A673 (cell line): ENCODE data around the gene RPRD1B. TPM values are rescaled to one million over a fixed set of nuclear protein-coding genes. Genes with fewer than 3 reads are reported as not detected.
A peak's percentile ranks its signal among the peaks of the same experiment; 100 is the strongest.

Experiments
- BruUV-seq: library from RNA; stranded (reverse); fragments of 400-500 nt; replicated peaks from 2 replicates; lab custom pipeline; 2021; lab: Mats Ljungman, UMichigan
- CTCF ChIA-PET: fragments of 300-600 bp; sonication (Branson Sonifier 250); formaldehyde crosslinking; loops from one replicate; lab custom pipeline; 2022; ENCODE audit warnings: antibody characterized with exemption; lab: Charles Lee
- POLR2A ChIA-PET: fragments of 300-600 bp; sonication (Branson Sonifier 250); formaldehyde crosslinking; loops from one replicate; lab custom pipeline; 2022; ENCODE audit warnings: antibody characterized with exemption; ENCODE audit not compliant: low non-redundant PET; lab: Charles Lee
- DNase-seq: peaks from one replicate; pipeline ENCODE4 v3.0.0-alpha.2; 2015; ENCODE audit warnings: low spot score
- H3K27ac ChIP-seq: fragments of 200-600 bp; sonication (generic); 2 replicates; pipeline ENCODE4 v1.5.1; 2016; ENCODE audit warnings: mixed run types, low read depth, mild to moderate bottlenecking, mixed read lengths, antibody characterized with exemption, low read length; ENCODE audit not compliant: poor library complexity, severe bottlenecking
- H3K27me3 ChIP-seq: fragments of 200-600 bp; sonication (generic); replicated peaks from 2 replicates; pipeline ENCODE4 v1.6.1; 2017; ENCODE audit warnings: mixed run types, low read depth, mild to moderate bottlenecking, mixed read lengths, antibody characterized with exemption, low read length; ENCODE audit not compliant: insufficient read depth, poor library complexity
- H3K36me3 ChIP-seq: fragments of 200-600 bp; sonication (generic); 2 replicates; pipeline ENCODE4 v1.6.1; 2016; ENCODE audit warnings: mixed run types, mild to moderate bottlenecking, mixed read lengths, antibody characterized with exemption, low read length; ENCODE audit not compliant: insufficient read depth, poor library complexity, severe bottlenecking
- H3K4me1 ChIP-seq: fragments of 200-600 bp; sonication (generic); 2 replicates; pipeline ENCODE4 v1.6.1; 2017; ENCODE audit warnings: mixed run types, mild to moderate bottlenecking, mixed read lengths, antibody characterized with exemption, low read length; ENCODE audit not compliant: insufficient read depth, poor library complexity, severe bottlenecking
- H3K4me3 ChIP-seq: fragments of 200-600 bp; sonication (generic); 2 replicates; pipeline ENCODE4 v1.5.1; 2016; ENCODE audit warnings: low read depth, mixed run types, mild to moderate bottlenecking, mixed read lengths, low read length; ENCODE audit not compliant: poor library complexity, severe bottlenecking
- H3K9me3 ChIP-seq: fragments of 200-600 bp; sonication (generic); 2 replicates; pipeline ENCODE4 v1.6.1; 2016; ENCODE audit warnings: mixed run types, low read depth, mild to moderate bottlenecking, mixed read lengths, antibody characterized with exemption, low read length; ENCODE audit not compliant: poor library complexity, severe bottlenecking
- EZH2 ChIP-seq: fragments of 200-600 bp; sonication (generic); IDR thresholded peaks from 2 replicates; pipeline ENCODE4 v1.6.1; 2017; ENCODE audit warnings: borderline replicate concordance, low read depth, mild to moderate bottlenecking, mixed read lengths, antibody characterized with exemption, low read length; ENCODE audit not compliant: poor library complexity, severe bottlenecking
- intact Hi-C: fragments of 100-400 bp; cut with micrococcal nuclease; formaldehyde crosslinking; loops from one replicate; pipeline ENCODE4 v1.10.0; 2022; ENCODE audit not compliant: unreplicated experiment
- total RNA-seq: library from RNA; stranded (reverse); gene quantifications from 2 replicates; pipeline ENCODE4 v1.2.3, GENCODE V29; 2021
- TF ChIP-seq, protein P1 (sequence below): fragments of 300-800, 200-600 bp; sonication (generic); conservative IDR thresholded peaks from 2 replicates; pipeline ENCODE4 v1.5.1; 2017; ENCODE audit warnings: low read depth, mild to moderate bottlenecking, antibody characterized with exemption, low read length, moderate library complexity, mixed read lengths

The RPRD1B gene
- total RNA-seq, 1 experiment from 2014 or later, result 36.1 TPM

- CTCF ChIA-PET, result interaction anchor here (0.6 kb wide), 1 partner anchor 285 kb away, joined by 5 read pairs; no protein-coding TSS in a partner anchor
- no peak overlapping the region for H3K27ac ChIP-seq
- no peak overlapping the region for H3K4me3 ChIP-seq
- POLR2A ChIA-PET, result no interaction called here
- BruUV-seq, result no TSS peak
- H3K4me1 ChIP-seq, result peaks cover 34% of the 10 kb centered on the region
- peaks cover 31% of the 10 kb centered on the region for H3K36me3 ChIP-seq
- intact Hi-C loops, result no loop called here
- no peaks in the 10 kb centered on the region for H3K27me3 ChIP-seq
- no peak for DNase-seq
- no peaks in the 10 kb centered on the region for H3K9me3 ChIP-seq
- no peak for TF ChIP-seq EZH2
Measured at GRCh38 chr20:38089500-38089899, 56.0 kb downstream of the RPRD1B start.

DNA sequence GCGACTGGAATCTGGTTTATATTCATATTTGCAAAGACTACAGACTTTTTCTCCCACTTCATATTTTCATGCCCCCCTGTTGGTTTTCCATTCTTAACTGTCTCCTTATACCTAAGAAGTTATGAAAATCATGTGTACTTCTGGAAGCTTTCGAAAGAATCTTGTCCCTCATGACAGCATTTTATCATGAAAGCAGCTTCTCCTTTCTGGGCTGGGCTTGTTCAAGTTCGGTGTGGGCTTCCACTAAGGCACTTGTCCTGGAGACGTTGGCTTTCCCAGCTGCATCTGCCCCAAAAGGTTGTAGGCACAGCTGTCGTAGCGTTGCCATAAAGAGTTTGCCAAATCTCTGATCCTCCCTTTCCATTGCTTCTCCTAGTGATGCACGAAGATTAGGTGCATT lies 56.5 kb downstream of the RPRD1B start:
- H3K27me3 ChIP-seq, result no peaks in the 10 kb centered on the region
- no peaks in the 10 kb centered on the region for H3K9me3 ChIP-seq
- peaks cover 40% of the 10 kb centered on the region for H3K4me1 ChIP-seq
- ChIA-PET POLR2A (no interaction called here), CTCF (no interaction called here)
- BruUV-seq, result no TSS peak
- H3K36me3 ChIP-seq, result peaks cover 31% of the 10 kb centered on the region
- intact Hi-C loops, result no loop called here
- no peak overlapping the region for H3K27ac ChIP-seq
- TF ChIP-seq, protein P1, sequence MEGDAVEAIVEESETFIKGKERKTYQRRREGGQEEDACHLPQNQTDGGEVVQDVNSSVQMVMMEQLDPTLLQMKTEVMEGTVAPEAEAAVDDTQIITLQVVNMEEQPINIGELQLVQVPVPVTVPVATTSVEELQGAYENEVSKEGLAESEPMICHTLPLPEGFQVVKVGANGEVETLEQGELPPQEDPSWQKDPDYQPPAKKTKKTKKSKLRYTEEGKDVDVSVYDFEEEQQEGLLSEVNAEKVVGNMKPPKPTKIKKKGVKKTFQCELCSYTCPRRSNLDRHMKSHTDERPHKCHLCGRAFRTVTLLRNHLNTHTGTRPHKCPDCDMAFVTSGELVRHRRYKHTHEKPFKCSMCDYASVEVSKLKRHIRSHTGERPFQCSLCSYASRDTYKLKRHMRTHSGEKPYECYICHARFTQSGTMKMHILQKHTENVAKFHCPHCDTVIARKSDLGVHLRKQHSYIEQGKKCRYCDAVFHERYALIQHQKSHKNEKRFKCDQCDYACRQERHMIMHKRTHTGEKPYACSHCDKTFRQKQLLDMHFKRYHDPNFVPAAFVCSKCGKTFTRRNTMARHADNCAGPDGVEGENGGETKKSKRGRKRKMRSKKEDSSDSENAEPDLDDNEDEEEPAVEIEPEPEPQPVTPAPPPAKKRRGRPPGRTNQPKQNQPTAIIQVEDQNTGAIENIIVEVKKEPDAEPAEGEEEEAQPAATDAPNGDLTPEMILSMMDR, result no peak
- no peak for TF ChIP-seq EZH2
- no peak overlapping the region for H3K4me3 ChIP-seq
- DNase-seq, result no peak

GRCh38 chr20:38091441-38092216 lies 58.1 kb downstream of the RPRD1B start:
- H3K27ac ChIP-seq, result peak overlapping the region; percentile 49
- CTCF ChIA-PET, result no interaction called here
- intact Hi-C loops, result no loop called here
- peak; percentile 62 for DNase-seq
- TSS peak; percentile 24 for BruUV-seq
- POLR2A ChIA-PET, result no interaction called here
- H3K4me1 ChIP-seq, result peaks cover 41% of the 10 kb centered on the region
- TF ChIP-seq, protein P1, result no peak
- no peak for TF ChIP-seq EZH2
- H3K27me3 ChIP-seq, result no peaks in the 10 kb centered on the region
- H3K9me3 ChIP-seq, result no peaks in the 10 kb centered on the region
- no peak overlapping the region for H3K4me3 ChIP-seq
- peaks cover 26% of the 10 kb centered on the region for H3K36me3 ChIP-seq
